Measurements from ENCODE around the gene PDGFB.
A peak's percentile ranks its signal among the peaks of the same experiment; 100 is the strongest.

Gene PDGFB

GRCh38 chr22:39234867-39235687 is 9.7 kb downstream of the PDGFB start:
- Mint-ChIP-seq H3K4me1 (peaks cover 36% of the 10 kb centered on the region), H3K27me3 (peaks cover 42% of the 10 kb centered on the region), H3K27ac (no peak overlapping the region)

GRCh38 chr22:39234472-39234787 is 10.4 kb downstream of the PDGFB start:
- H3K27ac Mint-ChIP-seq = no peak overlapping the region
- H3K9me3 Mint-ChIP-seq = no peaks in the 10 kb centered on the region
- H3K27me3 Mint-ChIP-seq = peaks cover 44% of the 10 kb centered on the region

More at GRCh38 chr22:39234867-39235687, 9.7 kb downstream of the PDGFB start:
- no peaks in the 10 kb centered on the region for H3K36me3 Mint-ChIP-seq
- ATAC-seq (ENCODE audit: low read depth) (peak; percentile 25), DNase-seq (ENCODE audit: low spot score in 2 of 2) (no peak)
- H3K9me3 Mint-ChIP-seq = no peaks in the 10 kb centered on the region
- H3K4me3 Mint-ChIP-seq = peak overlapping the region; percentile 21

GRCh38 chr22:39233710-39234471 is 10.9 kb downstream of the PDGFB start:
- Mint-ChIP-seq H3K4me1 (peaks cover 36% of the 10 kb centered on the region), H3K4me3 (no peak overlapping the region), H3K9me3 (no peaks in the 10 kb centered on the region), H3K27me3 (peaks cover 47% of the 10 kb centered on the region), H3K36me3 (no peaks in the 10 kb centered on the region), H3K27ac (no peak overlapping the region)
- ATAC-seq (ENCODE audit: low read depth) (no peak), DNase-seq (ENCODE audit: low spot score in 2 of 2) (no peak)

More at GRCh38 chr22:39234472-39234787, 10.4 kb downstream of the PDGFB start:
- no peak for DNase-seq (ENCODE audit: low spot score in 2 of 2)
- peaks cover 36% of the 10 kb centered on the region for H3K4me1 Mint-ChIP-seq
- peak overlapping the region; percentile 21 for H3K4me3 Mint-ChIP-seq
- no peaks in the 10 kb centered on the region for H3K36me3 Mint-ChIP-seq
- ATAC-seq (ENCODE audit: low read depth) = no peak

GRCh38 chr22:39232806-39233709 is 11.7 kb downstream of the PDGFB start:
- peaks cover 36% of the 10 kb centered on the region for H3K4me1 Mint-ChIP-seq
- peaks cover 45% of the 10 kb centered on the region for H3K27me3 Mint-ChIP-seq
- H3K27ac Mint-ChIP-seq = no peak overlapping the region
- H3K4me3 Mint-ChIP-seq = no peak overlapping the region
- no peak for ATAC-seq (ENCODE audit: low read depth)
- no peaks in the 10 kb centered on the region for H3K36me3 Mint-ChIP-seq
- no peaks in the 10 kb centered on the region for H3K9me3 Mint-ChIP-seq
- no peak for DNase-seq (ENCODE audit: low spot score in 2 of 2)

- Mint-ChIP-seq H3K27me3 (peaks cover 42% of the 10 kb centered on the region), H3K36me3 (no peaks in the 10 kb centered on the region), H3K4me1 (peaks cover 32% of the 10 kb centered on the region), H3K9me3 (no peaks in the 10 kb centered on the region), H3K27ac (no peak overlapping the region), H3K4me3 (no peak overlapping the region)
- ATAC-seq (ENCODE audit: low read depth) = no peak
- no peak for DNase-seq (ENCODE audit: low spot score in 2 of 2)
These were observed 12.5 kb downstream of the PDGFB start for GRCh38 chr22:39232246-39232645.

- no peaks in the 10 kb centered on the region for H3K9me3 Mint-ChIP-seq
- H3K27ac Mint-ChIP-seq = no peak overlapping the region
- no peaks in the 10 kb centered on the region for H3K36me3 Mint-ChIP-seq
- DNase-seq (ENCODE audit: low spot score in 2 of 2) (no peak), ATAC-seq (ENCODE audit: low read depth) (no peak)
- H3K27me3 Mint-ChIP-seq = peaks cover 39% of the 10 kb centered on the region
- peaks cover 25% of the 10 kb centered on the region for H3K4me1 Mint-ChIP-seq
- H3K4me3 Mint-ChIP-seq = no peak overlapping the region
These were observed 13.4 kb downstream of the PDGFB start for GRCh38 chr22:39231197-39231950.

- no peaks in the 10 kb centered on the region for H3K36me3 Mint-ChIP-seq
- no peak for ATAC-seq (ENCODE audit: low read depth)
- no peak overlapping the region for H3K27ac Mint-ChIP-seq
- peaks cover 36% of the 10 kb centered on the region for H3K27me3 Mint-ChIP-seq
- no peaks in the 10 kb centered on the region for H3K9me3 Mint-ChIP-seq
- peaks cover 17% of the 10 kb centered on the region for H3K4me1 Mint-ChIP-seq
- no peak for DNase-seq (ENCODE audit: low spot score in 2 of 2)
- no peak overlapping the region for H3K4me3 Mint-ChIP-seq
These were observed 14.3 kb downstream of the PDGFB start for GRCh38 chr22:39230261-39231196.

GRCh38 chr22:39229688-39230260 is 15.0 kb downstream of the PDGFB start:
- Mint-ChIP-seq H3K4me3 (no peak overlapping the region), H3K27me3 (peaks cover 34% of the 10 kb centered on the region), H3K27ac (no peak overlapping the region), H3K4me1 (peaks cover 12% of the 10 kb centered on the region), H3K9me3 (no peaks in the 10 kb centered on the region), H3K36me3 (no peaks in the 10 kb centered on the region)
- DNase-seq (ENCODE audit: low spot score in 2 of 2) = no peak
- ATAC-seq (ENCODE audit: low read depth) = peak; percentile 34

GRCh38 chr22:39229075-39229474 is 15.7 kb downstream of the PDGFB start:
- ATAC-seq (ENCODE audit: low read depth) (no peak), DNase-seq (ENCODE audit: low spot score in 2 of 2) (no peak)
- Mint-ChIP-seq H3K36me3 (no peaks in the 10 kb centered on the region), H3K27me3 (peaks cover 32% of the 10 kb centered on the region), H3K4me1 (peaks cover 8% of the 10 kb centered on the region), H3K4me3 (no peak overlapping the region), H3K27ac (no peak overlapping the region), H3K9me3 (no peaks in the 10 kb centered on the region)

GRCh38 chr22:39227542-39228272 is 17.1 kb downstream of the PDGFB start:
- H3K9me3 Mint-ChIP-seq = no peaks in the 10 kb centered on the region
- ATAC-seq (ENCODE audit: low read depth) = no peak
- no peak for DNase-seq (ENCODE audit: low spot score in 2 of 2)
- no peaks in the 10 kb centered on the region for H3K36me3 Mint-ChIP-seq
- H3K4me3 Mint-ChIP-seq = no peak overlapping the region
- no peak overlapping the region for H3K27ac Mint-ChIP-seq
- H3K4me1 Mint-ChIP-seq = peaks cover 11% of the 10 kb centered on the region
- H3K27me3 Mint-ChIP-seq = peaks cover 33% of the 10 kb centered on the region

- no peak for DNase-seq (ENCODE audit: low spot score in 2 of 2)
- Mint-ChIP-seq H3K27me3 (peaks cover 29% of the 10 kb centered on the region), H3K9me3 (no peaks in the 10 kb centered on the region), H3K4me1 (peaks cover 11% of the 10 kb centered on the region), H3K4me3 (no peak overlapping the region), H3K27ac (no peak overlapping the region), H3K36me3 (no peaks in the 10 kb centered on the region)
- ATAC-seq (ENCODE audit: low read depth) = no peak
These were observed 18.4 kb downstream of the PDGFB start for GRCh38 chr22:39226353-39226752.

GRCh38 chr22:39225591-39225990 is 19.2 kb downstream of the PDGFB start:
- H3K9me3 Mint-ChIP-seq = peaks cover 2% of the 10 kb centered on the region
- ATAC-seq (ENCODE audit: low read depth) = no peak
- H3K36me3 Mint-ChIP-seq = no peaks in the 10 kb centered on the region
- peaks cover 11% of the 10 kb centered on the region for H3K4me1 Mint-ChIP-seq
- H3K27ac Mint-ChIP-seq = no peak overlapping the region
- H3K27me3 Mint-ChIP-seq = peaks cover 30% of the 10 kb centered on the region
- no peak for DNase-seq (ENCODE audit: low spot score in 2 of 2)
- H3K4me3 Mint-ChIP-seq = no peak overlapping the region
